Neural progenitor cell (in vitro differentiated cells): ENCODE data around the gene SUGCT. TPM values are rescaled to one million over a fixed set of nuclear protein-coding genes. Genes with fewer than 3 reads are reported as not detected.

Source experiments
- DNase-seq: peaks from one replicate; pipeline ENCODE4 v3.0.0-alpha.2; 2016; ENCODE audit warnings: low spot score
- H2AFZ ChIP-seq: fragments of 200-600 bp; sonication (generic); replicated peaks from 2 replicates; pipeline ENCODE4 v1.6.1; 2016; ENCODE audit warnings: antibody characterized with exemption
- H3F3A ChIP-seq: fragments of 200-600 bp; sonication (generic); 2 replicates; pipeline ENCODE4 v1.6.1; 2016; ENCODE audit warnings: antibody characterized with exemption, low read depth
- H3K27ac ChIP-seq: fragments of 200-600 bp; sonication (generic); 2 replicates; pipeline ENCODE4 v1.5.1; 2016; ENCODE audit warnings: mild to moderate bottlenecking
- H3K27me3 ChIP-seq: fragments of 200-600 bp; sonication (generic); 2 replicates; pipeline ENCODE4 v1.6.1; 2016; ENCODE audit warnings: mild to moderate bottlenecking, moderate library complexity
- H3K36me3 ChIP-seq: fragments of 200-600 bp; sonication (generic); 2 replicates; pipeline ENCODE4 v1.5.1; 2016
- H3K4me1 ChIP-seq: fragments of 200-600 bp; sonication (generic); 2 replicates; pipeline ENCODE4 v1.6.1; 2016; ENCODE audit warnings: mixed run types
- H3K4me2 ChIP-seq: fragments of 200-600 bp; sonication (generic); 2 replicates; pipeline ENCODE4 v1.6.1; 2016
- H3K4me3 ChIP-seq: fragments of 200-600 bp; sonication (generic); 2 replicates; pipeline ENCODE4 v1.5.1; 2016
- H3K79me2 ChIP-seq: fragments of 200-600 bp; sonication (generic); 2 replicates; pipeline ENCODE4 v1.6.1; 2016; ENCODE audit warnings: low read depth
- H3K9ac ChIP-seq: fragments of 200-600 bp; sonication (generic); 2 replicates; pipeline ENCODE4 v1.6.1; 2016
- H3K9me3 ChIP-seq: fragments of 200-600 bp; sonication (generic); 2 replicates; pipeline ENCODE4 v1.5.1; 2016; ENCODE audit warnings: low read depth
- H4K20me1 ChIP-seq: fragments of 200-600 bp; sonication (generic); 2 replicates; pipeline ENCODE4 v1.6.1; 2016; ENCODE audit warnings: low read depth
- H3K27ac Mint-ChIP-seq: 3 replicates; pipeline ENCODE4 v1.8.0; 2021; ENCODE audit warnings: mixed read lengths
- H3K27me3 Mint-ChIP-seq: 2 replicates; pipeline ENCODE4 v1.8.0; 2022; ENCODE audit warnings: low read depth, mild to moderate bottlenecking, inconsistent platforms, moderate library complexity, mixed read lengths; ENCODE audit not compliant: insufficient read depth
- H3K36me3 Mint-ChIP-seq: 3 replicates; pipeline ENCODE4 v1.8.0; 2021; ENCODE audit warnings: mixed read lengths
- H3K4me1 Mint-ChIP-seq: 3 replicates; pipeline ENCODE4 v1.8.0; 2021; ENCODE audit warnings: mixed read lengths
- H3K4me3 Mint-ChIP-seq: 3 replicates; pipeline ENCODE4 v1.8.0; 2021; ENCODE audit warnings: mild to moderate bottlenecking, moderate library complexity, mixed read lengths
- H3K9me3 Mint-ChIP-seq: 3 replicates; pipeline ENCODE4 v1.8.0; 2020; ENCODE audit warnings: mixed read lengths
- CTCF ChIP-seq: fragments of 200-600 bp; sonication (generic); IDR thresholded peaks from 2 replicates; pipeline ENCODE4 v1.5.1; 2017; ENCODE audit warnings: antibody characterized with exemption, mild to moderate bottlenecking
- EZH2 ChIP-seq: fragments of 200-600 bp; sonication (generic); IDR thresholded peaks from 2 replicates; pipeline ENCODE4 v1.6.1; 2017; ENCODE audit warnings: antibody characterized with exemption, mild to moderate bottlenecking, moderate library complexity
- EZH2phosphoT487 ChIP-seq: fragments of 200-600 bp; sonication (generic); IDR thresholded peaks from 2 replicates; pipeline ENCODE4 v1.6.1; 2017; ENCODE audit warnings: antibody characterized with exemption
- total RNA-seq: library from RNA; depleted of rRNA; stranded (reverse); fragments of >200 nt; gene quantifications from 2 replicates; pipeline ENCODE4 v1.2.3, GENCODE V29; 2015; ENCODE audit warnings: low replicate concordance

SUGCT gene
- total RNA-seq, 1 donor from 2014 or later, result 10.1 TPM

GRCh38 chr7:40758590-40758989 lies 623.8 kb downstream of the SUGCT start:
- no peak overlapping the region for H3K27ac Mint-ChIP-seq
- Histone ChIP-seq H3K9me3 (no peaks in the 10 kb centered on the region), H3K4me1 (peaks cover 43% of the 10 kb centered on the region), H4K20me1 (peaks cover 5% of the 10 kb centered on the region), H3K4me3 (no peak overlapping the region), H2AFZ (no peak overlapping the region), H3F3A (peaks cover 8% of the 10 kb centered on the region), H3K79me2 (no peaks in the 10 kb centered on the region), H3K27ac (no peak overlapping the region), H3K27me3 (no peaks in the 10 kb centered on the region), H3K9ac (no peak overlapping the region), H3K36me3 (no peaks in the 10 kb centered on the region), H3K4me2 (peak overlapping the region; percentile 48)
- H3K4me3 Mint-ChIP-seq, result no peak overlapping the region
- H3K27me3 Mint-ChIP-seq, result peaks cover 4% of the 10 kb centered on the region
- peaks cover 24% of the 10 kb centered on the region for H3K4me1 Mint-ChIP-seq
- H3K9me3 Mint-ChIP-seq, result no peaks in the 10 kb centered on the region
- peak; percentile 74 for DNase-seq
- H3K36me3 Mint-ChIP-seq, result no peaks in the 10 kb centered on the region
- TF ChIP-seq CTCF (no peak), EZH2phosphoT487 (peak; percentile 89), EZH2 (no peak)

GRCh38 chr7:40760293-40760964 lies 625.6 kb downstream of the SUGCT start:
- Histone ChIP-seq H3F3A (peaks cover 8% of the 10 kb centered on the region), H3K4me2 (no peak overlapping the region), H3K4me3 (no peak overlapping the region), H3K9me3 (no peaks in the 10 kb centered on the region), H3K79me2 (no peaks in the 10 kb centered on the region), H3K4me1 (peaks cover 55% of the 10 kb centered on the region), H2AFZ (no peak overlapping the region), H3K27me3 (no peaks in the 10 kb centered on the region), H3K9ac (no peak overlapping the region), H4K20me1 (peaks cover 5% of the 10 kb centered on the region), H3K36me3 (no peaks in the 10 kb centered on the region), H3K27ac (no peak overlapping the region)
- Mint-ChIP-seq H3K9me3 (no peaks in the 10 kb centered on the region), H3K27me3 (peaks cover 4% of the 10 kb centered on the region), H3K36me3 (no peaks in the 10 kb centered on the region), H3K27ac (no peak overlapping the region), H3K4me3 (no peak overlapping the region), H3K4me1 (peaks cover 19% of the 10 kb centered on the region)
- DNase-seq, result no peak
- TF ChIP-seq EZH2 (no peak), CTCF (no peak)

- H3K9ac ChIP-seq, result no peak overlapping the region
- Mint-ChIP-seq H3K9me3 (no peaks in the 10 kb centered on the region), H3K27me3 (peaks cover 4% of the 10 kb centered on the region), H3K4me3 (no peak overlapping the region), H3K27ac (no peak overlapping the region), H3K4me1 (peaks cover 17% of the 10 kb centered on the region), H3K36me3 (no peaks in the 10 kb centered on the region)
- no peak overlapping the region for H2AFZ ChIP-seq
- H3K27me3 ChIP-seq, result no peaks in the 10 kb centered on the region
- no peaks in the 10 kb centered on the region for H3K36me3 ChIP-seq
- H3F3A ChIP-seq, result peaks cover 8% of the 10 kb centered on the region
- TF ChIP-seq EZH2, result no peak
- no peak for TF ChIP-seq CTCF
- TF ChIP-seq EZH2phosphoT487, result no peak
- no peak for DNase-seq
- H3K9me3 ChIP-seq, result no peaks in the 10 kb centered on the region
- H3K4me1 ChIP-seq, result peaks cover 55% of the 10 kb centered on the region
- no peak overlapping the region for H3K27ac ChIP-seq
- H3K79me2 ChIP-seq, result no peaks in the 10 kb centered on the region
- no peak overlapping the region for H3K4me2 ChIP-seq
- H3K4me3 ChIP-seq, result no peak overlapping the region
- H4K20me1 ChIP-seq, result peaks cover 5% of the 10 kb centered on the region
Observed at GRCh38 chr7:40760987-40761386, 626.2 kb downstream of the SUGCT start.
